Spleen (tissue), 7 donors: ENCODE measurements around the gene PRKCE.

ENCODE experiments used
- POLR2AphosphoS5 ChIP-seq, 3 donors: sonication (generic); formaldehyde crosslinking; IDR thresholded peaks; one replicate each; pipeline ENCODE4 v1.5.1; 2017; ENCODE audit warnings: antibody characterized with exemption in 3 of 3
- TF ChIP-seq, protein P1 (sequence below), 11 experiments: fragments of 200-600 bp in 7 of 11; fragments of 450-650 bp in 4 of 11; sonication (generic) in 4 of 11; IDR thresholded peaks in 8 of 11; conservative IDR thresholded peaks in 3 of 11; 1 replicate in 7 of 11; 2 replicates in 4 of 11; pipeline versions ENCODE4 v1.4.0 to v1.8.0; 2016 to 2021; ENCODE audit warnings: antibody characterized with exemption in 11 of 11, inconsistent platforms in 4 of 11, mild to moderate bottlenecking in 1 of 11
- donor health status: DM: no; HTN: no; CAD: no; lungs with moderate emphysema.
- donor health status: DM: no; HTN: no; CAD: no.
- donor health status: DM: no; HTN: no; CAD: no.

DNA sequence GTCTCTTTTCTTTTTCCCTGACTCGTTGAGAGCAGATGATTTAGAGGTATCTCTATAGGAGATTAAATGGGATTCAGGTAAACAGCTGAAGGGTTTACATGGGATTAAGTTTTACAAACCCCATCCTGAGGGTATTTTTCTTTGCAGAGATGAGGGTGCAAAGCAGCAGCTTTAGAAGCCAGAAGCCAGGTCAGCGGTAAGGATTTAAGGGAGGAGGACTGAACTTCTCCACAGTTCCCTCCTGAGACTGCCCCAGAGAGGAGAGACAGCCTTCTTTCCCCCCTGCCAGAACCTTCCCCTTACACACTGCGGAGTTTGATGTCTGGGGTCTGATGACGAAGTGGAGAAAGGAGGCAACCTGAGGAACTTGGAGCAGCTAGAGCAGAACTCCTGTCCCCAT, 220.1 kb downstream of the PRKCE start:
- TF ChIP-seq POLR2AphosphoS5 (IDR thresholded peaks at IDR 0.05): no peak
- TF ChIP-seq, protein P1, sequence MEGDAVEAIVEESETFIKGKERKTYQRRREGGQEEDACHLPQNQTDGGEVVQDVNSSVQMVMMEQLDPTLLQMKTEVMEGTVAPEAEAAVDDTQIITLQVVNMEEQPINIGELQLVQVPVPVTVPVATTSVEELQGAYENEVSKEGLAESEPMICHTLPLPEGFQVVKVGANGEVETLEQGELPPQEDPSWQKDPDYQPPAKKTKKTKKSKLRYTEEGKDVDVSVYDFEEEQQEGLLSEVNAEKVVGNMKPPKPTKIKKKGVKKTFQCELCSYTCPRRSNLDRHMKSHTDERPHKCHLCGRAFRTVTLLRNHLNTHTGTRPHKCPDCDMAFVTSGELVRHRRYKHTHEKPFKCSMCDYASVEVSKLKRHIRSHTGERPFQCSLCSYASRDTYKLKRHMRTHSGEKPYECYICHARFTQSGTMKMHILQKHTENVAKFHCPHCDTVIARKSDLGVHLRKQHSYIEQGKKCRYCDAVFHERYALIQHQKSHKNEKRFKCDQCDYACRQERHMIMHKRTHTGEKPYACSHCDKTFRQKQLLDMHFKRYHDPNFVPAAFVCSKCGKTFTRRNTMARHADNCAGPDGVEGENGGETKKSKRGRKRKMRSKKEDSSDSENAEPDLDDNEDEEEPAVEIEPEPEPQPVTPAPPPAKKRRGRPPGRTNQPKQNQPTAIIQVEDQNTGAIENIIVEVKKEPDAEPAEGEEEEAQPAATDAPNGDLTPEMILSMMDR (IDR thresholded peaks at IDR 0.05 in 8 of 11, conservative IDR thresholded peaks at IDR 0.05 in 3 of 11): no peak
